ENCODE results near the gene ADGRE2.

The ADGRE2 gene

GRCh38 chr19:14718522-14719116 lies 59.7 kb downstream of the ADGRE2 start:
- TF ChIP-seq CTCF (conservative IDR thresholded peaks at IDR 0.05) = no peak
- H3K27ac ChIP-seq = no peak overlapping the region

GRCh38 chr19:14715841-14716240 lies 62.5 kb downstream of the ADGRE2 start:
- no peak for TF ChIP-seq CTCF (conservative IDR thresholded peaks at IDR 0.05)

GRCh38 chr19:14704450-14704849 lies 73.9 kb downstream of the ADGRE2 start:
- H3K27ac ChIP-seq = no peak overlapping the region
- TF ChIP-seq CTCF (conservative IDR thresholded peaks at IDR 0.05) = no peak

More at GRCh38 chr19:14715841-14716240, 62.5 kb downstream of the ADGRE2 start:
- no peak overlapping the region for H3K27ac ChIP-seq

- no peak overlapping the region for H3K27ac ChIP-seq
- TF ChIP-seq CTCF (conservative IDR thresholded peaks at IDR 0.05) = no peak
These were observed 74.5 kb downstream of the ADGRE2 start for GRCh38 chr19:14703833-14704232.

- TF ChIP-seq CTCF (conservative IDR thresholded peaks at IDR 0.05) = no peak
These were observed 77.5 kb downstream of the ADGRE2 start for GRCh38 chr19:14700711-14701375.

GRCh38 chr19:14699641-14700040 lies 78.7 kb downstream of the ADGRE2 start:
- no peak for TF ChIP-seq CTCF (conservative IDR thresholded peaks at IDR 0.05)
- no peak overlapping the region for H3K27ac ChIP-seq

More at GRCh38 chr19:14700711-14701375, 77.5 kb downstream of the ADGRE2 start:
- no peak overlapping the region for H3K27ac ChIP-seq

GRCh38 chr19:14695471-14695870 lies 82.9 kb downstream of the ADGRE2 start:
- H3K27ac ChIP-seq = no peak overlapping the region
- TF ChIP-seq CTCF (conservative IDR thresholded peaks at IDR 0.05) = no peak

All from VCaP (cell line).